Endothelial cell of umbilical vein (primary cell): Measurements from ENCODE around the gene SOCS4.

ENCODE experiments used
- CTCF ChIP-seq, 2 donors: IDR thresholded peaks; 1 replicate in 1 of 2; 2 replicates in 1 of 2; pipeline ENCODE4 v1.5.1; 2011; ENCODE audit warnings: low read length in 2 of 2, mild to moderate bottlenecking in 2 of 2, moderate library complexity in 2 of 2, control low read depth in 1 of 2, inconsistent platforms in 1 of 2, low read depth in 1 of 2; ENCODE audit not compliant: insufficient read depth in 1 of 2; ENCODE audit errors: extremely low read depth in 1 of 2
- MAX ChIP-seq: IDR thresholded peaks from 2 replicates; pipeline ENCODE4 v1.6.1; 2011; ENCODE audit not compliant: insufficient read depth, insufficient read length

- TF ChIP-seq MAX (no peak), CTCF (IDR thresholded peaks at IDR 0.05; ENCODE audit: extremely low read depth in 1 of 2, insufficient read depth in 1 of 2, low read depth in 1 of 2, low read length in 2 of 2) (no peak)
Measured at GRCh38 chr14:55057919-55058318, 30.9 kb downstream of the SOCS4 start.
